Smooth muscle cell (in vitro differentiated cells): Measurements from ENCODE around the gene ZC3H15. TPM values are rescaled to one million over a fixed set of nuclear protein-coding genes. Genes with fewer than 3 reads are reported as not detected.

Source experiments
- DNase-seq: peaks from one replicate; lab custom pipeline; 2025; ENCODE audit not compliant: unreplicated experiment; lab: John Stamatoyannopoulos, UW
- H2AFZ ChIP-seq: fragments of 200-600 bp; sonication (generic); 2 replicates; pipeline ENCODE4 v1.6.0; 2016; ENCODE audit warnings: antibody characterized with exemption, low read depth, mild to moderate bottlenecking
- H3F3A ChIP-seq: fragments of 200-600 bp; sonication (generic); 2 replicates; pipeline ENCODE4 v1.6.0; 2017; ENCODE audit warnings: antibody characterized with exemption, low read depth
- H3K27ac ChIP-seq: fragments of 200-600 bp; sonication (generic); 2 replicates; pipeline ENCODE4 v1.5.1; 2016; ENCODE audit warnings: low read depth, mild to moderate bottlenecking
- H3K27me3 ChIP-seq: fragments of 200-600 bp; sonication (generic); 2 replicates; pipeline ENCODE4 v1.6.1; 2016; ENCODE audit warnings: low read depth, mild to moderate bottlenecking
- H3K36me3 ChIP-seq: fragments of 200-600 bp; sonication (generic); 2 replicates; pipeline ENCODE4 v1.5.1; 2016; ENCODE audit warnings: low read depth
- H3K4me1 ChIP-seq: fragments of 200-600 bp; sonication (generic); 2 replicates; pipeline ENCODE4 v1.5.1; 2016; ENCODE audit warnings: low read depth
- H3K4me2 ChIP-seq: fragments of 200-600 bp; sonication (generic); 2 replicates; pipeline ENCODE4 v1.6.0; 2016; ENCODE audit warnings: mild to moderate bottlenecking
- H3K4me3 ChIP-seq: fragments of 200-600 bp; sonication (generic); 2 replicates; pipeline ENCODE4 v1.5.1; 2016; ENCODE audit warnings: mild to moderate bottlenecking
- H3K79me2 ChIP-seq: fragments of 200-600 bp; sonication (generic); 2 replicates; pipeline ENCODE4 v1.6.0; 2016; ENCODE audit warnings: low read depth, mild to moderate bottlenecking
- H3K9ac ChIP-seq: fragments of 200-600 bp; sonication (generic); 2 replicates; pipeline ENCODE4 v1.6.0; 2016; ENCODE audit warnings: low read depth
- H3K9me3 ChIP-seq: fragments of 200-600 bp; sonication (generic); replicated peaks from 2 replicates; pipeline ENCODE4 v1.5.1; 2016; ENCODE audit warnings: low read depth
- H4K20me1 ChIP-seq: fragments of 200-600 bp; sonication (generic); 2 replicates; pipeline ENCODE4 v1.6.0; 2016; ENCODE audit warnings: low read depth
- CTCF ChIP-seq: fragments of 200-600 bp; sonication (generic); IDR thresholded peaks from 2 replicates; pipeline ENCODE4 v1.5.1; 2017; ENCODE audit warnings: borderline replicate concordance, mild to moderate bottlenecking, antibody characterized with exemption; ENCODE audit not compliant: insufficient read depth, poor library complexity, severe bottlenecking
- WGBS: methylation state at CpG from one replicate; pipeline ENCODE4 v1.1.7; 2016; ENCODE audit warnings: low lambda C conversion rate; 5-methylcytosine and 5-hydroxymethylcytosine counted together
- polyA plus RNA-seq: library from polyadenylated mRNA; unstranded; fragments of >200 nt; fragmentation: Nextera tagmentation; extraction: Ambion mirVana; gene quantifications from 2 replicates; pipeline ENCODE4 v1.2.1, GENCODE V29; 2016
- total RNA-seq: library from RNA; depleted of rRNA; stranded (reverse); fragments of >200 nt; gene quantifications from 2 replicates; pipeline ENCODE4 v1.2.3, GENCODE V29; 2014

ZC3H15 gene
- total and polyA plus RNA-seq, 2 experiments from 2014 or later, result 57.1 to 67.7 TPM

GRCh38 chr2:186526281-186526680 lies 40.2 kb downstream of the ZC3H15 start:
- Histone ChIP-seq H3K9me3 (no peaks in the 10 kb centered on the region), H3K27ac (no peak overlapping the region), H3K9ac (no peak overlapping the region), H3K27me3 (no peaks in the 10 kb centered on the region), H3K4me3 (no peak overlapping the region), H3K79me2 (no peaks in the 10 kb centered on the region), H3K4me2 (no peak overlapping the region), H4K20me1 (no peaks in the 10 kb centered on the region), H3K36me3 (no peaks in the 10 kb centered on the region), H3K4me1 (no peaks in the 10 kb centered on the region), H3F3A (peaks cover 7% of the 10 kb centered on the region), H2AFZ (no peak overlapping the region)
- no peak for DNase-seq
- TF ChIP-seq CTCF, result no peak
- 90% methylated on average over 2 of the region's 2 CpGs for WGBS

- no peaks in the 10 kb centered on the region for H3K27me3 ChIP-seq
- no peak overlapping the region for H2AFZ ChIP-seq
- no peaks in the 10 kb centered on the region for H3K4me1 ChIP-seq
- no peak for DNase-seq
- H3K36me3 ChIP-seq, result no peaks in the 10 kb centered on the region
- no peak overlapping the region for H3K27ac ChIP-seq
- 94% methylated on average over 3 of the region's 3 CpGs for WGBS
- no peak overlapping the region for H3K4me3 ChIP-seq
- H3F3A ChIP-seq, result no peaks in the 10 kb centered on the region
- no peaks in the 10 kb centered on the region for H3K9me3 ChIP-seq
- H3K79me2 ChIP-seq, result no peaks in the 10 kb centered on the region
- no peaks in the 10 kb centered on the region for H4K20me1 ChIP-seq
- no peak overlapping the region for H3K9ac ChIP-seq
- no peak for TF ChIP-seq CTCF
- no peak overlapping the region for H3K4me2 ChIP-seq
Measured at GRCh38 chr2:186530314-186530713, 44.3 kb downstream of the ZC3H15 start.

- Histone ChIP-seq H3K27me3 (no peaks in the 10 kb centered on the region), H4K20me1 (no peaks in the 10 kb centered on the region), H3K4me2 (peak overlapping the region; percentile 16), H2AFZ (no peak overlapping the region), H3K9me3 (no peaks in the 10 kb centered on the region), H3K4me1 (no peaks in the 10 kb centered on the region), H3K4me3 (no peak overlapping the region), H3F3A (no peaks in the 10 kb centered on the region), H3K79me2 (no peaks in the 10 kb centered on the region), H3K36me3 (no peaks in the 10 kb centered on the region), H3K27ac (peak overlapping the region; percentile 7), H3K9ac (no peak overlapping the region)
- no peak for TF ChIP-seq CTCF
- DNase-seq, result no peak
Measured at GRCh38 chr2:186531257-186531775, 45.3 kb downstream of the ZC3H15 start.

GRCh38 chr2:186532891-186533290 lies 46.8 kb downstream of the ZC3H15 start:
- Histone ChIP-seq H3K79me2 (no peaks in the 10 kb centered on the region), H3K9ac (no peak overlapping the region), H3K27ac (no peak overlapping the region), H3K9me3 (no peaks in the 10 kb centered on the region), H3K4me2 (no peak overlapping the region), H3K4me1 (no peaks in the 10 kb centered on the region), H3K4me3 (no peak overlapping the region), H3K36me3 (no peaks in the 10 kb centered on the region), H3K27me3 (no peaks in the 10 kb centered on the region), H3F3A (no peaks in the 10 kb centered on the region), H2AFZ (no peak overlapping the region), H4K20me1 (no peaks in the 10 kb centered on the region)
- no peak for TF ChIP-seq CTCF
- WGBS, result 86% methylated on average over 1 of the region's 1 CpG
- DNase-seq, result no peak
